AG09319 (cell line): ENCODE results near the gene TAS2R10.

ENCODE experiments used
- DNase-seq: peaks from one replicate; pipeline ENCODE4 v3.0.0-alpha.2; 2010; ENCODE audit warnings: low read depth; ENCODE audit errors: extremely low read depth
- CTCF ChIP-seq: IDR thresholded peaks from 2 replicates; pipeline ENCODE4 v1.5.1; 2011; ENCODE audit warnings: low read depth, mild to moderate bottlenecking, inconsistent platforms, low read length, moderate library complexity

TAS2R10 gene

GRCh38 chr12:10779103-10779502, 47.1 kb downstream of the TAS2R10 start:
- DNase-seq: no peak
- no peak for TF ChIP-seq CTCF
